ENCODE measurements around the gene RNF167.
A peak's percentile ranks its signal among the peaks of the same experiment; 100 is the strongest.

Gene RNF167

GRCh38 chr17:4953451-4953961 lies 13.4 kb downstream of the RNF167 start:
- no peak for DNase-seq (ENCODE audit: low spot score)

DNA sequence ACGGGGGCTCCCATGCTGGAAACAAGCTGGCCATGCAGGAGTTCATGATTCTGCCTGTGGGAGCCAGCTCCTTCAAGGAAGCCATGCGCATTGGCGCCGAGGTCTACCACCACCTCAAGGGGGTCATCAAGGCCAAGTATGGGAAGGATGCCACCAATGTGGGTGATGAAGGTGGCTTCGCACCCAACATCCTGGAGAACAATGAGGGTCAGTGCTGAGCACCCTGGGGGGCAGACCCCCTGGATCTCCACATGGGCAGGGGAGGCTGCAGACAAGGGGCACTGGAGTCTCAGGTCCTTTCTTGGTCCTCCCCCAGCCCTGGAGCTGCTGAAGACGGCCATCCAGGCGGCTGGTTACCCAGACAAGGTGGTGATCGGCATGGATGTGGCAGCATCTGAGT lies 15.0 kb downstream of the RNF167 start:
- DNase-seq (ENCODE audit: low spot score), result no peak

DNA sequence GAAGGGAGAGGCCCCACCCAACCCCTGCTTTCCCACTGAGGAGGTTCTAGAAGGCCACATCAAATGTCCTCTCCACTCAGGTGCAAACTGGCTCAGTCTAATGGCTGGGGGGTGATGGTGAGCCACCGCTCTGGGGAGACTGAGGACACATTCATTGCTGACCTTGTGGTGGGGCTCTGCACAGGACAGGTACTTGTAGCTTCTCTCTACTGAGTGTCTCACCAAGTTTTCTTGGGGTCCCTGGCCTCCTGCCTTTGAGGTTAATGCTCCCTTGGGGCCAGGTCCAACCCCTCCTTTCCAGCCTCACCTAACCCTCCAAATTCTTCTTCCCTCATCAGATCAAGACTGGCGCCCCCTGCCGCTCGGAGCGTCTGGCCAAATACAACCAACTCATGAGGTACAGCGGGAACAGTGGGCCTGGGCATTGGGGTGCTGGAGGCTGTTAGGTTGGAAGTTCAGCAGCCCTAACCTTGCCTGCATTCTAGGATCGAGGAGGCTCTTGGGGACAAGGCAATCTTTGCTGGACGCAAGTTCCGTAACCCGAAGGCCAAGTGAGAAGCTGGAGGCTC lies 16.5 kb downstream of the RNF167 start:
- no peak for DNase-seq (ENCODE audit: low spot score)

- DNase-seq (ENCODE audit: low spot score), result no peak
Measured at GRCh38 chr17:4958102-4958501, 18.0 kb downstream of the RNF167 start.

DNA sequence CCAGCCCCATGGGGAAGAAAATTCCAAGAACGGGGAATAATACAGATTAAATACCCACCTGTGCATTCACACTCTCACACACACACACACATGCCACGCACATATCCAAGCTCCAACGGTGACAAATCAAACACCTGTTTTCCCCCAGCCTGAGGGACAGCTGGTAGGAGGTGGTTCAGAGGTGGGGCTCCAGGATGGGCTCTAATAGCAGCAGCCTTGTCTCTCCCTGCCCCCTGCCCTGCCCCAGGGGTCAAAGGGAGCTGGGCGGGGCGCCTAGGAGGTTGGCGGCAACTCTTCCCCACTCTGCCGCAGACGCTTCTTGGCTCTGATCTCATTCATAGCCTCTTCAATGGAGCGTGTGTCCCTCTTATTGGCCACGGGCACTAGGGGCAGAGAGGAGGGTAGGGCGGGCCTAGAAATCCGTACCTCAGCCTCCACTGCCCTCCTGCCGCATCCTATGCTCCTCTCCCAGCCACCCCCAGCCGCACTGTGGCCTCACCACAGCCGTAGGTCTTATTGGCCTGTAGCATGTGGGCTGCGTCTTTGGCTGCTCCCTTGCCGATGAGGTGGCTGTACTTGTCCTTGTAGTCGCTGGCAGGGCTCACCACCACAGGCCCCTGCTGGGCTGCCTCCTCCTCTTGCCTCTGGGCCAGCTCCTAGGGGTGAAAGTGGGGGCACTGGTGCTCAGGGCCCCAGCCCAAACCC lies 19.3 kb downstream of the RNF167 start:
- DNase-seq (ENCODE audit: low spot score), result no peak

DNA sequence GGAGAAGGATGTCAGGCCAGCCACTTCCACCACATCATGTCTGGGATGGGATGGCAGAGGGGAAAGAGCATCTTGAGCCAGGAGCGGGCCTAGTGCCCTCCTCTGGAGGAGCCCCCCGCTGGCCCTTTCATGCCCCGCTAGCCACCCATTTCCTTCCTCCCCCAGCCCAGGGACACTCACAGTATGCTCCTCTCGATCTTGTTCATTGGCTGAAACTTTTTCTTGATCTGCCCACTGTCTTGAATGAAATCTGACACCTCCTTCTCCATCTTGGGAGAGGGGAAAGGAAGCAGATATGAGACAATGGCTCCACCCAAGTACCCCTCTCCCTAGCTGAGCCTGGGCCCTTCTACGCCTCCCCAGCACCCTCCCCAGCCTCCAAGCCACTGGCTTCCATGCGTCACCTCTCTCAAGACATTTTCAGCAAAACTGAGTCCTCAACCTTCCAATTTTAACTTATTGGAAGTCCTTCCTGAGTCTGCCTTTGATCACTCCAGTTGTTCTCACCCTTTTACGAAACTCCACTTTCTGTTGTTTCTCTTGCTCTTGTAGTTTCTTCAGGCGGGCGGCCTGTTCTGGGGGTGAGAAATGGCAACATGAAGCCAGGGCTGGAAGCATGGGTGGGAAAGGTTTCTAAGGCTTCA lies 20.3 kb downstream of the RNF167 start:
- no peak for DNase-seq (ENCODE audit: low spot score)

- DNase-seq (ENCODE audit: low spot score), result no peak
Measured at GRCh38 chr17:4965311-4965986, 25.4 kb downstream of the RNF167 start.

DNA sequence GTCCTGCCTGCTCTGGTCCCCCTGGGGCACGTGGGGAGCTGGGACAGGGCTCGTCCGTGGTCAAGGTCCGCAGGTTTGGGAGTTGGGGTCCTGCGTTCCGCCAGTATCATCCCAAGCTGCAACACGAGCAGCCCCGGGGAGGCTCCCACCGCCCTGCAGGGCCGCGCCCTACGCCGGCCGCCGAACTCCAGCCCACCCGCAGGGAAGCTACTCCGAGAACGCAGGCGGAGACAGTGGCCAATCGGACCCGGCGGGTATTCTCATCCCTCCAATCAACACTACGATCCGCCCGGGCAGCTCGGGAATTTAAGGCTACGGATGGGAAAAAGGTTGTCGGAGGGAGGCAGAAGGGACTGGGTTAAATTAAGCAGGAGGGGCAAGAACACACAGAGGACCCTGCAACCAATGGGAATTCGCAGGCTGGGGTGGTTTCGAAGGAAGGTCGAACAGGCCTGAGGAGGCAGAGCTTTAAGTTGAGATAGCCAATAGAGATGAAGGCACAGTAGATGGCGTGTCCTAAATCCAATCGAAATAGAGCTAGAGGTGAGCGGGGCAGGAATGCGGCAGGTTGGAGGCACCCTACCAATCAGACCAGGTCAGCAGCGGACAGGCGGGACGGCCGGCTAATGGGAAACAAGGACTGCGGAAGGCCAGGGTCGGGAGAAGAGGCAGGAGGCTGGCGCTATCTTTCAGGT lies 26.9 kb downstream of the RNF167 start:
- DNase-seq (ENCODE audit: low spot score), result peak; percentile 100

- DNase-seq (ENCODE audit: low spot score), result peak; percentile 98
Measured at GRCh38 chr17:4967539-4968485, 27.7 kb downstream of the RNF167 start, which contains the start of gene SPAG7. Gene SPAG7, minus strand, starts transcription at chr17:4967817. Its CDS starts 13 bp downstream, at chr17:4967804.

DNA sequence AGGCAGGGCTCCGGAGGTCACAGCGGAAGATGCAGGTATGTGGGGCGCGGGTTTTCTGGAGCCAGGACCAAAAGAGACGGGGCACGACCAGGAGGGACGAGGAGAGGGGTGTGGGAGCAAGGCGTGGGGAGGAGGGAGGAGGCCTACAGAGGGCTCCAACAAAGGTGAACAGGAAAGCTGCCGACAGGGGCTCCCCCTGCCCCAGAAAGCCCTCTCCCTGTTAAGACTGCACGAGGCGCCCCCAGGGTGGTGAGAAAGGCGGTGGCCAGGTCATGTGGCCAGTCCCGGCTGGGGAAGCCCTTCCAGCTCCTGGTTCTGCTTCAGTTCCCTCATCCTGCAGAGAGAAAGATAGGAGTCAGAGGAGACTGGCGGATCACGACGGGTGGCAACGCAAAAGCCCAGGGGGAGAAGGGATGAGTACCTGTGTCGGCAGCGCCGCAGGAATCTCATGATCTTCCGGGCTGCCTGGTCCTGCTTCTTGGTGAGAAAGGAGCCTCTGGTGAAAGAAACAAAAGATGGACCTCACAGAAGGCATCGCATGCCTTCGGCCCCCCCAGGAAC lies 28.5 kb downstream of the RNF167 start:
- DNase-seq (ENCODE audit: low spot score), result no peak

DNA sequence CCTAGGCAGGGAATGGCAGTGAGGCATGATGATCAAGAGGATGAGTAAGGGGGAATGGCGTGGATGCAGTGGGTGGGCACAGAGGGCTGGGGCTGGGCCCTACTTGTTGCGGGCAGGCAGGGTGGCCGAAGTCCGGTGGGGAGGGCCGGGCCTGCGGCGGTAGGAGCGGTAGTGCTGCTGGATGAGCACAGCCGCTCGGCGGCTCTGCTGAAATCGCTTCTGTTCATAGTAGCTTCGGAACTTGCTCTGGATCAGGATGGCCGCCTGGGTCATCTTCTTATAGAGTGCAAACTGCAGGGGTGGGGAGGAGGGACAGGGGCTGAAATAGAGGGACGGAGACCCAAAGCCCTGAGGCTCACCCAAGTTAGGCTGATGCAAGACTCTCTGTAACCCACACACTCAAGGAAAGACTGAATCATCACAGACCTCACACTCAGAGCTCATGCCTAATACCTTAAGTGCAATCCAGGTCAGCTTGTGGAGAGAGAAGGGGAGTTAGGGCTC lies 29.0 kb downstream of the RNF167 start:
- DNase-seq (ENCODE audit: low spot score), result no peak

GRCh38 chr17:4969551-4970173 lies 29.6 kb downstream of the RNF167 start:
- DNase-seq (ENCODE audit: low spot score), result no peak

DNA sequence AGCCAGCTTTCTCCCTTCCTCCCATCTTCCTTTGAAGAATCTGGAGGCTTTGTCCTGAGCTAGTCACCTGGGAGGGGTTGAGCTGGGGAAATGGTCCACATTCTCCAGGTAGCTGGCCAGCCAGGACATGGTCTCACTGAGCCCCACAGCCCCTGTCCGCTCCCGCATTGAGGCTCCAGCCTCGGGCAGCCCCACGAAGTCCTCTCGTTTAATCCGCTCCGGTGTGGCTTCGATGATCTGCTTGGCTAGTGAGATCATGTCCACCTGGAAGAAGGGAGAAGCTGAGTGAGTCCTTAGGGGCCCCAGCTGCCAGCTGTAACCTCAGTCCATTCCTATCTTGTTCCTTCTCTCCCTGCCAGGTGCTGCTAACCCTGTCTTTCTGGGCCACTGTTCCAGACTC lies 30.2 kb downstream of the RNF167 start:
- no peak for DNase-seq (ENCODE audit: low spot score)

- DNase-seq (ENCODE audit: low spot score), result no peak
Measured at GRCh38 chr17:4971826-4972225, 31.8 kb downstream of the RNF167 start.

GRCh38 chr17:4972322-4972721 lies 32.3 kb downstream of the RNF167 start:
- no peak for DNase-seq (ENCODE audit: low spot score)

GRCh38 chr17:4972752-4973151 lies 32.7 kb downstream of the RNF167 start:
- DNase-seq (ENCODE audit: low spot score), result no peak

GRCh38 chr17:4973256-4974114 lies 33.4 kb downstream of the RNF167 start:
- no peak for DNase-seq (ENCODE audit: low spot score)

DNA sequence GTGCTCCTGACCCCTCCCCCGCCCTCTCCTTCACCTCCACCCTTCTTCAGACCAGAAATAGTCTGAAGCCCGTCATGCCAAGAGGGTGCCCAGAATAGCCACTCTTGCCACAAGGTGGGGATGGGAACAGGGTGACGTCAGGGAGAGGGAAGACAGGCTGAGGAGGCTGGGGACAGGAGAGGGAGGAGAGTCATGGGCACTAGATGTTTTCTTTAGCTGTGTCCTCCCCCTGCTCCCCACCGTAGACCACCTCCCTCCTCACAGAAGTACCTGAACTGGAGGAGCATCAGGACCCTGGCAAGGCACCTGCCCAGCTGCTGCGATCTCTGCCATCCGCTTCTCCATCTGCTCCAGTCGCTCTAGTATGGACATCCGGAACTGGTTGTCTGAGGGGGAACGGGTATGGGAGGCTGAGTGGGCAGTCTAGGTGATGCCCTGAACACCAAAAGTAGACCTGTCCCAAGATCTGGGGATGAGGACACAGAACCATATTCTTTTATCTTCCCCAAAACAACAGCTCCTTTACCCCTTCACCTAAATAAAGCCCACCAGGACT lies 34.1 kb downstream of the RNF167 start:
- no peak for DNase-seq (ENCODE audit: low spot score)

- DNase-seq (ENCODE audit: low spot score), result peak; percentile 53
Measured at GRCh38 chr17:4978726-4979125, 38.7 kb downstream of the RNF167 start.
